Activated naive CD4-positive, alpha-beta T cell treated with anti-CD3 and anti-CD28 coated beads, Interleukin-2, amount 50 U/mL, for 72 hours (primary cell): ENCODE measurements around the gene SPEN. TPM values are rescaled to one million over a fixed set of nuclear protein-coding genes. Genes with fewer than 3 reads are reported as not detected.
"Not testable (repeated sequence)": the region's sequence is repeated elsewhere in the genome, so short reads cannot be mapped to it uniquely, and the experiment has no call there.

Source experiments
- ATAC-seq, 2 donors: fragments of 150-1000 bp; cut with Tn5 transposase; 2 replicates each; pipeline ENCODE4 v1.10.0; 2021; ENCODE audit warnings: mild to moderate bottlenecking in 2 of 2, moderate library complexity in 2 of 2
- DNase-seq, 2 donors: peaks; one replicate each; pipeline ENCODE4 v3.0.0; 2021 to 2022; ENCODE audit warnings: low spot score in 2 of 2
- H3K27ac Mint-ChIP-seq, 2 donors: one replicate each; pipeline ENCODE4 v1.8.0; 2022; ENCODE audit warnings: mild to moderate bottlenecking in 2 of 2, mixed read lengths in 2 of 2
- H3K36me3 Mint-ChIP-seq, 2 donors: one replicate each; pipeline ENCODE4 v1.8.0; 2022; ENCODE audit warnings: mixed read lengths in 2 of 2
- H3K9me3 Mint-ChIP-seq, 2 donors: one replicate each; pipeline ENCODE4 v1.8.0; 2022; ENCODE audit warnings: mixed read lengths in 2 of 2
- total RNA-seq, 2 donors: library from RNA; stranded (reverse); gene quantifications; one replicate each; pipeline ENCODE4 v1.2.3, GENCODE V29; 2022

Gene SPEN, protein sequence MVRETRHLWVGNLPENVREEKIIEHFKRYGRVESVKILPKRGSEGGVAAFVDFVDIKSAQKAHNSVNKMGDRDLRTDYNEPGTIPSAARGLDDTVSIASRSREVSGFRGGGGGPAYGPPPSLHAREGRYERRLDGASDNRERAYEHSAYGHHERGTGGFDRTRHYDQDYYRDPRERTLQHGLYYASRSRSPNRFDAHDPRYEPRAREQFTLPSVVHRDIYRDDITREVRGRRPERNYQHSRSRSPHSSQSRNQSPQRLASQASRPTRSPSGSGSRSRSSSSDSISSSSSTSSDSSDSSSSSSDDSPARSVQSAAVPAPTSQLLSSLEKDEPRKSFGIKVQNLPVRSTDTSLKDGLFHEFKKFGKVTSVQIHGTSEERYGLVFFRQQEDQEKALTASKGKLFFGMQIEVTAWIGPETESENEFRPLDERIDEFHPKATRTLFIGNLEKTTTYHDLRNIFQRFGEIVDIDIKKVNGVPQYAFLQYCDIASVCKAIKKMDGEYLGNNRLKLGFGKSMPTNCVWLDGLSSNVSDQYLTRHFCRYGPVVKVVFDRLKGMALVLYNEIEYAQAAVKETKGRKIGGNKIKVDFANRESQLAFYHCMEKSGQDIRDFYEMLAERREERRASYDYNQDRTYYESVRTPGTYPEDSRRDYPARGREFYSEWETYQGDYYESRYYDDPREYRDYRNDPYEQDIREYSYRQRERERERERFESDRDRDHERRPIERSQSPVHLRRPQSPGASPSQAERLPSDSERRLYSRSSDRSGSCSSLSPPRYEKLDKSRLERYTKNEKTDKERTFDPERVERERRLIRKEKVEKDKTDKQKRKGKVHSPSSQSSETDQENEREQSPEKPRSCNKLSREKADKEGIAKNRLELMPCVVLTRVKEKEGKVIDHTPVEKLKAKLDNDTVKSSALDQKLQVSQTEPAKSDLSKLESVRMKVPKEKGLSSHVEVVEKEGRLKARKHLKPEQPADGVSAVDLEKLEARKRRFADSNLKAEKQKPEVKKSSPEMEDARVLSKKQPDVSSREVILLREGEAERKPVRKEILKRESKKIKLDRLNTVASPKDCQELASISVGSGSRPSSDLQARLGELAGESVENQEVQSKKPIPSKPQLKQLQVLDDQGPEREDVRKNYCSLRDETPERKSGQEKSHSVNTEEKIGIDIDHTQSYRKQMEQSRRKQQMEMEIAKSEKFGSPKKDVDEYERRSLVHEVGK (N-terminal part only)
- total RNA-seq, result 10 to 100 TPM; 52.1 to 63.4 TPM

DNA sequence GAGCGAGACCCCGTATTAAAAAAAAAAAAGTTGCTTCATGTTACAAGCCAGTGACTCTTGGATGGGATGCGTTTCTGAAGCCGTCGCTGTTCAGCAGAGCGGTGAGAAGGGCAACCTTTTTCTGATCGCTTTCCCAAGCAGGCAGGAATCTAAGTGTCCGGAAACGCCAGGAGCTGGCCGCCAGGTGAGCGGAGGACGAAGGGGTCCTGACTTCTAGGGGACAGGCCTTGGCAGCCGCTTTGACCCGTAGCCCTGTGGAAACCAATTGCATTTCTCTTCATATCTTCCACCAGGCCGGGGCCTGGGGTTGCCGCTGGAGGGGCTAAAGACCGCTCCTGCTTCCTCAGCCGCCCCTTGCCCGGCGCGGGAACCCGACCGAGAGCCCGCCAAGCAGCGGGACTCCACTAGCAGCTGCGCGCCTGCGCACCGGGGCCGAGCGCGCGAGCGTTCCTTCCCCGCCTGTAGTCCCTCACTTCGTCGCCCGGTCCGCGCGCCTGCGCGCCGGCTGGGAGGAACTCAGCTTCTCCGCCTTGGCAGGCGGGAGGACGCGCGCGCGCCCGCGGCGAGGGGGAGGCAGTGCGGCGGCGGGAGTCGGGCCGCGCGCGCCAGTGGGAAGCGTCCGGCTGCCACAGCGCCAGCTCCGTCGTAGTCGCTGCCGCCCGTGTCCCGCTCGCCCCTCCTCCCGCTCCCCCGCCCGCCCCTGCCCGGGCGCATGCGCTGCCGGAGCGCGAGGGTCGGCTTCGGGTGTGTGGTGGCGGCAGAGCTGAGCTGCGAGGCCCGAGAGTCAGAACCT lies at the start of gene SPEN:
TSS of gene SPEN (plus strand) at position 608 of the 793 bp plus-strand sequence. CDS start 361 bp downstream, outside the sequence.
- DNase-seq, result peak; percentile 99
- Mint-ChIP-seq H3K9me3 (no peaks in the 10 kb centered on the region), H3K36me3 (peaks cover 16 to 17% of the 10 kb centered on the region in 2 donors), H3K27ac (peak within 1 kb of the TSS; percentile 93 to 98)
- peak; percentile 87 to 89 for ATAC-seq

DNA sequence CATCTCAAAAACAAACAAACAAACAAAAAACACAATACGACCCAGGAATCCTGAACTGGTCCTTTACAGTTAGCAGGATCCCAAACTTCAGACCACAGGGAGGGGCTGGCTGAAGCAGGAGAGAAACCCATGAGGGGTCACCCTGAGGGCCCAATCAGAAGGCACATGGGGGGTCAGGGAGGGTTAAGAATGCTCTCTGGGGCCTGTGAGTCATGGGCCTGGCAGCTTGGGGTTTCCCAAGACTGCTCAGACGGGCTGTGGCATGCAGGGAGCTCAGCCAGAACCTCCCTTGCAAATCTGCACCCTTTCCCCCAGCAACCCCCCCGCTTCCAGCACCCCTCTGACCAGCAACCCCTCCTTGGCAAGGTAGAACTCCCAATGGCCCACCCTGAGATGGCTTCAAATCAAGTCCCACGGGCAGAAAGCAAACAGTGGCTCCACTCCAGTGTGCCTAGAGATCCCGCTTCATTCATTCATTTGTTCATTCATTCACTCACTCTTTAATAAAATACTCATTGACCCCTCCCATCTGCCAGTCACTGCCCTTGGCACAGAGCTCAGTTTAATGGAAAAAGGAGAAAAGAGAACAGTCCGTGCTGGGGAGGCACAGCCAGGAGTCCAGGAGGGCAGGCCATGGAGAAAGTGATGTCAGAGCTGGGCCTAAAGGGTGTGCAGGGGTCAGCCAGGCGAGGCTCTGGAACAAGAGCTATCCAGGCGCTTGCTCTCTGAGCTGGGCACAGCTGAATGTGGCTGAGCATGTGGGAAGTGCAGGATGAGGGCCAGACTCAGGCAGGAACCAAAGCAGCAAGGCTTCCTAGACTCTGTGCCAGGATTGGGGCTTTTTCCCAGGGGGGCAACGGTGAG lies 48.3 kb upstream of the SPEN start:
- DNase-seq (no peak), ATAC-seq (peak; percentile 58 to 62)
- H3K36me3 Mint-ChIP-seq, result no peaks in the 10 kb centered on the region
- H3K27ac Mint-ChIP-seq, result no peak overlapping the region
- no peaks in the 10 kb centered on the region for H3K9me3 Mint-ChIP-seq

DNA sequence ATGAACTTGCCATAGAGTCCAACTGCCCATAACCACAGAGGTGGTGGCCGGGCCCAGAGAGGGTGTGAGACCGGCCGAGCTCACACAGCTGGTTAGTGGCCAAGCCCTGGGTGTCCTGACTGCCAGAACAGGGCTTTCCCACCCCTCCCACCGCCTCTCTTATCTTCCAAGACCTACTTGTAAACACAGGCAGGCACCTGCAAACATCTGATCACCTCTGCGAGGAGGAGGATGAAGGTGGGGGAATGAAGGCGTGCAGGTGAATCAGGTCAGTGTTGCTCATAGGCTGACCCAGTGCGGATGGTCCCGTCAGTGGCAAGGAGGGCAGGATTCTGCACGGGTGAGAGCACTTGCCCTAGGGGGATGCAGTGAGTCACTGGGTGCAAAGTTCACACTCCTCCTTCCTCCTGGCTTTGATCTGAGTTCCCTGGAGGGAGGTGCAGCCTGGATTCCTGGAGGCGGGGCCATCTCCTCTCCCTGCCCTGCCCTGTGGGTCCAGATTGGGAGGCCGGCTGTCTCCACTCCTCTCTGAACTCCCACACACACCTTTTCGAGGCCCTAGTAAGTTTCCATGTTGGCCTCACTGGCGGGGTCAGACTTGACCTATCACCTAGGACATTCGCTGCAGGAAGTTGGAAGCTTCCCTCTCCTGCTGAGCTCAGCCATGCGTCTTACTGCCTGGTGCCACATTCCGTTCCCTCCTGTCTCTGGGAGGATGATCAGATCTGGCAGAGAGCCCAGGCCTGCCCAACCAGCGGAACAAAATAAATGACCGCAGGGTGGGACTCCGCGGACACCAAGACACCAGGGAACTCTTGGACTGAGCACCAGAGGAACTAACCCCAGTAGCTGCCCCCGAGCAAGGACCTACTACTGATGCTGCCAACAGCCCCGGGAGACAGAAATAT lies 47.3 kb upstream of the SPEN start:
- ATAC-seq (no peak), DNase-seq (no peak)
- no peaks in the 10 kb centered on the region for H3K9me3 Mint-ChIP-seq
- no peak overlapping the region for H3K27ac Mint-ChIP-seq
- H3K36me3 Mint-ChIP-seq, result no peaks in the 10 kb centered on the region

DNA sequence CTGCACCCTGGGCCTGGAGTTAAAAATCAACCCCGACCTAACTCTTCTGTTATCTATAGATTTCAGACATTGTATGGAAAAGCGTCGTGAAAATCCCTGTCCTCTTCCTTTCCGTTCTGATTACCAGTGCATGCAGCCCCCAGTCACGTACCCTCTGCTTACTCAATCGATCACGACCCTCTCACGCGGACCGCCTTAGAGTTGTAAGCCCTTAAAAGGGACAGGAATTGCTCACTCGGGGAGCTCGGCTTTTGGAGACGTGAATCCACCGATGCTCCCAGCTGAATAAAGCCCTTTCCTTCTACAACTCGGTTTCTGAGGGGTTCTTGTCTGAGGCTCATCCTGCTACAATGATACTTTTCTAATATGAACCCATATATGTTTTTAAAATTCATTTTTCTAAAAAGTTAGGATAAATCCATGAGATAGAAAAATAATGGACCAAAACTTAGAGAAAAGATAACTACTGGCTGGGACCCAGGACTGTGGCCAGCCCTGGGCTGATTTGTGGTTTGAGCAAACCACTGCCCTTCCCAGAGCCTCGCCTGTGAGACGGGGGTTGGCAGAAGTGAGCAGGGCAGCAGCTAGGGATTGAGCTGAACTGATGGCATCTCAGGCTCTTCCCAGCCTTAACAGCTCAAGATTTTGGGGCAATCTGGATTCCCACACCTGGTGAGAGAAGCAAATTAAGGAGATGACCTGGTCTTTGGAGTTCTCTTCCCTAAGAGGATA lies 45.1 kb upstream of the SPEN start:
- ATAC-seq (no peak), DNase-seq (no peak)
- H3K36me3 Mint-ChIP-seq, result no peaks in the 10 kb centered on the region
- H3K9me3 Mint-ChIP-seq, result no peaks in the 10 kb centered on the region
- H3K27ac Mint-ChIP-seq, result no peak overlapping the region

DNA sequence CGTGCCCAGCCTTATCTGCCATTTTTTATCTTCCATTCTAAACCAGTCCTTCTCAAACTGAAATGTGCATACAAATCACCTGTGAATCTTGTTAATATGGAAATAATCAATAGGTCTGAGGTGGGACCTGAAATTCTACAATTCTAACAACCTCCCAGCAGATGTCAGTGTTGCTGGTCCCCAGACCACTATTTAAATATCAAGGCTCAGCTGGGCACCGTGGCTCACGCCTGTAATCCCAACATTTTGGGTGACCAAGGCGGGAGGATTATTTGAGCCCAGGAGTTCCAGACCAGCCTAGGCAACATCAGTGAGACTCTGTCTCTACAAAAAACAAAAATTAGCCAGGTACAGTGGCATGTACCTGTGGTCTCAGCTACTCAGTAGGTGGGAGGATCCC lies 44.1 kb upstream of the SPEN start:
- DNase-seq (no peak), ATAC-seq (peak in 1 of 2 donors; percentile 57)
- H3K9me3 Mint-ChIP-seq, result no peaks in the 10 kb centered on the region
- no peaks in the 10 kb centered on the region for H3K36me3 Mint-ChIP-seq
- no peak overlapping the region for H3K27ac Mint-ChIP-seq

DNA sequence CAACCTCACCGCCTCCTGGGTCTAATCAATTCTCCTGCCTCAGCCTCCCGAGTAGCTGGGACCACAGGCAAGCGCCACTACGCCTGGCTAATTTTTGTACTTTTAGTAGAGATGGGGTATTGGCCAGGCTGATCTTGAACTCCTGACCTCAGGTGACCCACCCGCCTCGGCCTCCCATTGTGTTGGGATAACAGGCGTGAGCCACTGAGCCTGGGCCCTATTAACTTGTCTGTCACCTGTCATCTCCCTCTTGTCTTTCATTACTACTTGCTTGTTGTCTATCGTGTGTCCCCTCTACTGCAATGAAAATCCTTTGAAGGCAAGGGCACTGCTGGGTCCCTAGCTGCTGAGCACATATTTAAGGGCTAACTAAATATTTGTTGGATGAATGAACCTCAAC lies 43.4 kb upstream of the SPEN start:
- no peak for DNase-seq
- no peaks in the 10 kb centered on the region for H3K36me3 Mint-ChIP-seq
- no peaks in the 10 kb centered on the region for H3K9me3 Mint-ChIP-seq
- ATAC-seq, result no peak
- H3K27ac Mint-ChIP-seq, result no peak overlapping the region

DNA sequence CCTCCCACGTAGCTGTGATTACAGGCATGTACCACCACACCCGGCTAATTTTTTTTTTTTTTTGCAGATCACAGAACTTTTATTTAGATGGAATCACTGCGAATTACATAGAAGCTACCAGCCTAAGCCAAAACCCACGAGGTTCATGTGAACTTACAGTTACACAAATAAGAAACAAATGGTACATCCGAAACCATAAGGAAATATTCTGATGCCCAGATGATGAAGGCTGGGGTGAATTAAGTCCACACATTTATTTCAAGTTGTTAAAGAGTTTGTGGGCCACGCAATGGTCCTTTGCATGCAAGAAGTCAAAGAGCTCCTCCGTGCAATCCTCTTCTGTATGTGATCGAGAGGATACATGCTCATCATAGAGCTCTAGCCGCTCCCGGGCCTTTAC lies 40.4 kb upstream of the SPEN start:
- H3K9me3 Mint-ChIP-seq, result no peaks in the 10 kb centered on the region
- H3K27ac Mint-ChIP-seq, result no peak overlapping the region
- ATAC-seq, result no peak

DNA sequence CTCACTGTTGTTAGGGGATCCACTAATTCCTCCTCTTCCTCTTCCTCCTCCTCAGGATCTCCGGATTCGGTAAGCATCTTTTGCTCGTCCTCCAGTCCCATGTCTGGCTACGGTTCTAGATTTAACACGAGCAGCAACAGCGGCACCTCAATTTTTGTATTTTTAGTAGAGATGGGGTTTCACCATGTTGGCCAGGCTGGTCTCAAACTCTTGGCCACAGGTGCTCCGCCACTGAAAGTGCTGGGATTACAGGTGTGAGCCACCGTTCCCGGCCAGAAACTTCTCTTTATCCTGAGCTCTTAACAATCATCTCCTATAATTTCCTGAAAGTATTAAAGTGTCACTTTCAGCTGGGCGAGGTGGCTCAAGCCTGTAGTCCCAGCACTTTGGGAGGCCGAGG lies 40.0 kb upstream of the SPEN start, which contains the start of gene UQCRHL:
TSS of gene UQCRHL (minus strand) at position 101 of the 400 bp plus-strand sequence. CDS start at position 101, 0 bp downstream.
- not testable (repeated sequence) for ATAC-seq, H3K27ac Mint-ChIP-seq, DNase-seq, H3K9me3 Mint-ChIP-seq, H3K36me3 Mint-ChIP-seq

More for the DNA sequence above, 40.4 kb upstream of the SPEN start:
- H3K36me3 Mint-ChIP-seq, result no peaks in the 10 kb centered on the region
- no peak for DNase-seq

DNA sequence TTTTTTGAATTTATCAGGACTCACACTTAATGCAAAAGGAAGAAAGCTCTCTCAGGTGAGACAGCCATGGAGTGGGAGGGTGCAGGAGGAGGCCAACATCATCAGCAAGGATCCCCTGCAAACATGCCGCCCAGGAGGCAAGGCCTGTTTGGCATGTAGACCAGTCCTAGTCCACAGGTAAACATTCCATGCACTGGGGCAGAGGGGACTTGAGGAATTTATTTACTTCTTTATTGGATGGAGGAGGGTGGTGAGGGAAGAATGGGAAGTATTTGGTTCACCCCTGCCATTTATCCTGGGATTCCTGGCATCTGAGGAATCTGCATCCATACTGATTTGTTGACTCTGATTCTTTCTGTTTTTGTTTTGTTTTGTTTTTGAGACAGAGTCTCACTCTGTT lies 38.6 kb upstream of the SPEN start:
- ATAC-seq (no peak), DNase-seq (no peak)
- H3K9me3 Mint-ChIP-seq, result no peaks in the 10 kb centered on the region
- no peaks in the 10 kb centered on the region for H3K36me3 Mint-ChIP-seq
- no peak overlapping the region for H3K27ac Mint-ChIP-seq

DNA sequence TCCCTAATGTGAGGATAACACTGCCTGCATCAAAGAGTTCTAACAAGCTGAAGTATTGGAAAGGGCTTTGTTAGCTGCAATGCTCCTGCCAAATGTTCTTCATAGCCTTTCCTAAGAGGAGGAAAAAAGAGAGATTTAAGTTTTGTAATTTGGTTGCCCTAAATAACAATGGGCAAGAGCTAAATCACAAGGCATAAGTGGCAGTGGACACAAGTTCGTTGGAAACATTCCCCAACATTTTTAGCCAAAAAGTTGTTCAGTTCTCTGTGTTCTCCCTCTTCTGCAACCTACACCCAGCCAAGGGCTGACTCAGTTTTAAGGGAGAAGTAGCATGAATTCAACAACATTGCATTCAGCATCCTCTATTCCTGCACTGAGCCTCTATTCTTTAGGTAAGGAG lies 37.4 kb upstream of the SPEN start:
- Mint-ChIP-seq H3K36me3 (no peaks in the 10 kb centered on the region), H3K9me3 (no peaks in the 10 kb centered on the region), H3K27ac (no peak overlapping the region)
- no peak for ATAC-seq
- DNase-seq, result no peak

DNA sequence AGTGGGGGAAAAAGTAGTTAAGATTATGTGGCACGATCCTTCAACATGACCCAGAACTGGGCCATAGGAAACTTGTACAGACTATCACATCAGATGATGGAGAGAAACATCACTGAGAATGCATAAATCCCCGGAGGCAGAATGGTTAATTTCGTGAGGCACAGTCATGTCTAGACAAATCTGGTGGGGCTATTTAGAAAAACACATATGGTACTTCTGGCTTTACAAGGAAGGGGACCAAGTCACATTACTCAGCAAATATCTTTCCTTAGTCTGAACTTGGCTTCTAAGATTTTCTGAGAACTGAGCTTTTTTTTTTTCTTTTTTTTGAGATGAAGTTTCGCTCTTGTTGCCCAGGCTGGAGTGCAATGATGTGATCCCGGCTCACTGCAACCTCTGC lies 30.8 kb upstream of the SPEN start:
- no peak overlapping the region for H3K27ac Mint-ChIP-seq
- no peaks in the 10 kb centered on the region for H3K36me3 Mint-ChIP-seq
- H3K9me3 Mint-ChIP-seq, result no peaks in the 10 kb centered on the region
- DNase-seq (no peak), ATAC-seq (no peak)

DNA sequence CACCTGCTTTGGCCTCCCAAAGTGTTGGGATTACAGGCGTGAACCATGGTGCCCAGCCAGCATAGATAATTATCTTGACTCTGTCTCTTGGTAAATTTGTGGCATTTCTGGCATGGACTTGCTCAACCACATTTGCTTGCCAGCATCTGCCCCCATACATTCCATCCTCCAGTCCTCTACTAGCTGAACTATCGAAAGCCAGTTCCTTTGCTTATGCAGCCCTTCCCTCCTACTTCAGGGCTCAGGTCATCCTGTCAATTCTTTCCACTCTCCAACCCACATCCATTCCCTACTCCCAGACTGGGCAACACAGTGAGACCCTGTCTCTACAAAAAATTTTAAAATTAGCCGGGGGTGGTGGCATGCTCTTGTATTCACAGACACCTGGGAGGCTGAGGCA lies 27.0 kb upstream of the SPEN start:
- DNase-seq, result no peak
- no peaks in the 10 kb centered on the region for H3K9me3 Mint-ChIP-seq
- H3K27ac Mint-ChIP-seq, result no peak overlapping the region
- H3K36me3 Mint-ChIP-seq, result no peaks in the 10 kb centered on the region
- no peak for ATAC-seq

DNA sequence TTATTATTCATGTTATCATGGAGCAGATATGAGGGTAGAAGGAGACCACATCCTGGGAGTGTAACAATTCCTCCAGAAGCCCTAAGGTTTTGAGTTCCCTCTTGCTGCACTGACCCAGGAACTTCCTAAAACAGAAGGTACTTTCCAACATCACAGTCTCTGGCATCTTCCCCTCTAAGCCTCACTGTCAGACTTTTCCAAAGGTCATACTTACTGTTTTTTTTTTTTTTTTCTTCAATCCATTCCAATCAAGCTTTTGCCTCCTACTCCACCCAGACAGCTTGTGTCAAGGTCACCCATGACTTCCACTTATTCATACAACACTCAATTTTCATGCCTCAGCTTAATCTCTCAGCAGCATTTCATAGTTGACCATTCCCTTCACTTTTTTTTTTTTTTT lies 21.7 kb upstream of the SPEN start:
- no peak overlapping the region for H3K27ac Mint-ChIP-seq
- H3K9me3 Mint-ChIP-seq, result no peaks in the 10 kb centered on the region
- no peaks in the 10 kb centered on the region for H3K36me3 Mint-ChIP-seq
- DNase-seq (no peak), ATAC-seq (no peak)
